Stimulated activated CD4-positive, alpha-beta T cell treated with anti-CD3 and anti-CD28 coated beads, Interleukin-1b, Interleukin-23, amount 100 ng/mL, for 48 hours (primary cell): ENCODE measurements around the gene RIPK3.
"Not testable (repeated sequence)": the region's sequence is repeated elsewhere in the genome, so short reads cannot be mapped to it uniquely, and the experiment has no call there.

ENCODE experiments used
- DNase-seq: peaks from one replicate; pipeline ENCODE4 v3.0.0-alpha.2; 2020

RIPK3 gene

GRCh38 chr14:24339284-24340151, at the start of gene RIPK3:
Gene RIPK3 (minus strand): TSS chr14:24339991. CDS start chr14:24339826, 165 bp downstream.
- peak; percentile 59 for DNase-seq

DNA sequence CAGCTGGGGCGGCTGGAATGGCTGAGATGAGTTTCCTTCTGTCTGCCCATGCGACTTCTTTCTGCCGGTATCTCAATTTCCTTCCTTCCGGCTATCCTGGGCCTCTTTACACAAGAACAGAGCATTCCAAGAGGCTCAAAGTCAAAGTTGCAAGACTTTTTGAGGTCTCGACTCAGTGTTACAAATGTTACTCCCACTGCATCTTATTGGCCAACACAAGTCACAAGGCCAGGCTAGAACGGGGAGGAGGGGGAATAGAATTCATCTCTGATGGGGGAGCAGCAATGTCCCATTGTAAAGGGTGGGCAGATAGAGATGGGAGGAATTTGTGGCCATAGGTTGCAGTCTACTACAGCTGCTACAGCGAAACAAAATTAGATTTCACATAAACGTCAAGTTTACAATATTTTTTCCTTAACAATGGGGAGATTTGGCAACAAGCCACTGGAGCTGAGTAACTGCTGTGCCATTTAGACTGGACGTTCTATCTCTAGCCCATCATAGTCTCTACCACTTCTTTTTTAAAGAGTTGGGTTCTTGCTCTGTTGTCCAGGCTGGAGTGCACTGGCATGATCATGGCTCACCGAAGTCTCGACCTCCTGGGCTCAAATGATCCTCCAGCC, 49.5 kb upstream of the RIPK3 start:
- no peak for DNase-seq

- no peak for DNase-seq
Observed at GRCh38 chr14:24388474-24389179, 48.8 kb upstream of the RIPK3 start.

GRCh38 chr14:24387579-24387978, 47.8 kb upstream of the RIPK3 start:
- DNase-seq, result not testable (repeated sequence)

GRCh38 chr14:24387009-24387345, 47.2 kb upstream of the RIPK3 start:
- DNase-seq, result no peak

DNA sequence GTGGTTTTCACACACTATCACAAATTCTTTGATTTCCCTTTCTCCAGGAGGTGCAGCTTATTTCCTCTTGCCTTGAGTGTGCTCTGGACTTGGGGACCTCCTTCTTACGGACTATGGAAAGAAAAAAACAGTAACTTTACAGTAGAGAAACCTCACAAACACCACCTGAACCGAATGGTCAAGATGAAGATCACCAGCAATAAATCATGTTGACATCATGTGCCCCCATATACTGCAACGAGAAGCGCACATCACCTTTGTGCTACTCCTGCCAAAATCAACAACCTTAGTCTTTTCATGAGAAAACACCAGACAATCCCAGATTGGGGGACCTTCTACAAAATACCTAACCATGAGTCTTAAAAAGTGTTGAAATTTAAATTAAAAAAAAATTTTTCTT, 45.7 kb upstream of the RIPK3 start:
- no peak for DNase-seq

- no peak for DNase-seq
Observed at GRCh38 chr14:24384169-24384568, 44.4 kb upstream of the RIPK3 start.

GRCh38 chr14:24382064-24382371, 42.2 kb upstream of the RIPK3 start:
- no peak for DNase-seq

DNA sequence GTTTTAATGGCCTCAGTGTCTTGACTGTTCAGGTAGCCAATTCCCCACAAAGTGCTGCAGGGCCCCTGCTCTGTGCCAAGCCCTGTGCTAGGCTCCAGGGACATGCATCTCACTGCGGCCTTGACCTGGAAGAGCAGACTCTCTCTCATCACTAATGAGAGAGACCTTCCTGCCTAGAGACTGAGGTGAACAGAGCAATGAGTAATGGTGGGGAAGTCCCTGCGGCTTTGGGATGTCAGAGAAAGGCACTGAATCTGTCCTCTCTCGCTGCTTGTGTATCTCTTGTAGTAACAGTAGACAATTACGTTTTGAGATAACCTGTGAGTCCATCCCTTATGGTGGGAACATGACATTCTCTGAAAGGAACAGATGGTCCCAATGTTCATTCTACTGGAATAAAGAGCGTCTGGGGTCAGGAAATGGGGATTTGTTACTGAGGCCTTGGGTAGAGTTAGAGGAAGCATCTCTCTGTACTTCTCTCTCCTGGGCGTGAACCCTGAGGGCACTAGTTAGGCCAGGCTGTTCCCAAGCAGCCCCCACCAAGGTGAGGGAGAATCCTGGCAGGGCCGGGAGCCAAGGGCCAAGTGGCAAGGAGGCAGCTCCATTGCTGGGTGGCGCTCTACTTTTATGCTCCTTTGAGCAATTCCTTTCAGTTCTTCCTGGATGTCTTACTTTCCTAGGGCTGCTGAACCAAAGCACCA, 41.7 kb upstream of the RIPK3 start:
- no peak for DNase-seq

DNA sequence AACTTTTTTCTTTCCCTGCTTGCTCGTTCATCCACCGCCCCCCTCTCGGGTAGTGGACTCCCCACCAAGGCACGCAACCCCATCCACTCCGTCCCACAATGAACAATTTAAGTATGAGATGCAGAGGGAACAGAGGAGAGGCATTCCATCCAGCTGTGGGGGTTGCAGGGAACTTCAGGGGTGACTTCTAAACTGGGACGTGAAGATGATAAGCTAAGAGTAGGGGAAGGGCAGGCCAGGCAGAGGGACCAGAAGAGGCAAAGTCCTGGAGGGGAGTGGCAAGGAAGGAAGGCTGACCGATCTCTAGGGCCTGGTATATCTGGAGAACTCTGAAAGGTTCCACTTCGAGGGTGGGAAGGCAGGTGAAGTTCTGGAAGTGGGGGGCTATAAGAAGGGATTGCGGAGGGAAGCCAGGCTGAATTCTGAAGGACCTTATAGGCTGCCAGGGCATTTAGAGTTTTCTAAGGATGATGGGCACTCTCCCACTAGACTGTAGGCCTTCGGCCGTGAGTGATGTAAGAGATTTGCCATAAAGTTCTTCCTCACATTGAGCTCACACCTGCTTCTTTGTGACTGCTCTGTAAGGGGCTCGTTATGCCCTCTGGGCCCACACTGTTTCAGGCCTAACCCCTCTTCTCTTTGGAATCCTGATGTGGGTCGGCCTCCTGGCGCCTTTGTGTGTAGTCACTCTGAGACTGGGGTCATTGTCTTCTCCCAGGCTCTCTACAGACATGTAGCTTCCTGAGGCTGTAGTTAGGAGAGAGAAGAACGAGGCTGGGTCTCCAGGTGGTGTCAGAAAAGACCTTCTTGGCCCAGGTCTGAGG, 40.3 kb upstream of the RIPK3 start:
- no peak for DNase-seq

- no peak for DNase-seq
Observed at GRCh38 chr14:24378981-24379906, 39.5 kb upstream of the RIPK3 start.

DNA sequence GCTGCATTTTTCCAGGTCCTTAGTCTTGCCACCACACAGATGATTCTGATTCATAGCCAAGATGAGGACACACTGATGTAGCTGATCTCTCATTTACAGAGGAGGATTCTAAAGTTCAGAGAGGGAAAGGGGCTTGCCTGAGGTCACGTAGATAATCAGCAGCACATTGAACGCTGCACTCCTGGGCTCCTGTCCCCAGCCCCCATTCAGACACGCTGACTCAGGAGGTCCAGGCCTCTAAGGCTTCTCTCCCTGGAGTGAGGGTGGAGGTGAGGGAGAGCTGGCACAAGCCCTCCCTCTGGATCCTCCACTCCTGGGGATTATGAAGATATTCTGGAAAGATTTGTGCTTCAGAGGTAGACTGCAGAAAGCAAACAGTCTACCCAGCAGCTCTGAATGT, 38.5 kb upstream of the RIPK3 start:
- DNase-seq, result no peak

GRCh38 chr14:24377657-24378056, 37.9 kb upstream of the RIPK3 start:
- no peak for DNase-seq

DNA sequence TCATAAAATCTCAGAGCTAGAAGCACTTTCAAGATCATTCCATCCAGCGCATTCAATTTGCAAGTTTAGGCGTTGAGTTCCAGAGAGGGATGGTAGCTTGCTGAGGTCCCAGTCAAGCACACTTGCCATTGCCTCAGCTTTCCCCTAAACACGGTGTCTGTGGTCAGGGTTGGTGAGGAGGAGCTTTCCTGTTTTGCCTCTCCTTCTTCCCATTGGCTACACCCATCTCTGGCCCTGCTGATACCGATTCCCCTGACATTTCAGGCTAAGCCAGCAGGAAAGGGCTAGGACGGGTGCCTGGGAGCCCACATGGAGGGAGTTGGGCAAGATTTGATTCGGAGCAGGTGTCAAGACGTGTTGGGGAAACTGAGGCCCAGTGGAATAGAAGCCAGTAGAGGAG, 37.3 kb upstream of the RIPK3 start:
- DNase-seq, result no peak

- DNase-seq, result no peak
Observed at GRCh38 chr14:24376448-24377070, 36.8 kb upstream of the RIPK3 start.

GRCh38 chr14:24372701-24373416, 33.1 kb upstream of the RIPK3 start:
- DNase-seq, result no peak

- DNase-seq, result not testable (repeated sequence)
Observed at GRCh38 chr14:24371605-24372004, 31.8 kb upstream of the RIPK3 start.

GRCh38 chr14:24370748-24371147, 31.0 kb upstream of the RIPK3 start:
- no peak for DNase-seq

GRCh38 chr14:24369907-24370687, 30.3 kb upstream of the RIPK3 start:
- no peak for DNase-seq
